ENCODE results near the gene SLC26A1.

SLC26A1 gene

GRCh38 chr4:1012034-1012739 is 19.0 kb upstream of the SLC26A1 start:
- Histone ChIP-seq H3K9me3 (ENCODE audit: control insufficient read depth in 1 of 2, low read length in 2 of 2) (no peaks in the 10 kb centered on the region), H3K9ac (ENCODE audit: low read depth in 1 of 2, low read length in 2 of 2) (no peak overlapping the region), H3K27ac (ENCODE audit: low read depth, low read length) (no peak overlapping the region), H3K4me3 (ENCODE audit: low read depth in 1 of 2, low read length in 2 of 2) (peak overlapping the region; percentile 43 to 52), H3K27me3 (ENCODE audit: control insufficient read depth in 1 of 2, insufficient read depth in 2 of 2, low read length in 2 of 2) (peaks cover 13 to 18% of the 10 kb centered on the region in 2 donors), H3K36me3 (ENCODE audit: control insufficient read depth in 1 of 2, insufficient read depth in 2 of 2, low read length in 2 of 2) (no peaks in the 10 kb centered on the region), H3K4me1 (ENCODE audit: control insufficient read depth in 1 of 2, insufficient read depth in 2 of 2, low read length in 2 of 2) (peaks cover 14 to 20% of the 10 kb centered on the region in 2 donors)

- no peaks in the 10 kb centered on the region for H3K36me3 ChIP-seq (ENCODE audit: control insufficient read depth in 1 of 2, insufficient read depth in 2 of 2, low read length in 2 of 2)
- H3K27ac ChIP-seq (ENCODE audit: low read depth, low read length) = no peak overlapping the region
- no peaks in the 10 kb centered on the region for H3K9me3 ChIP-seq (ENCODE audit: control insufficient read depth in 1 of 2, low read length in 2 of 2)
- peaks cover 18 to 24% of the 10 kb centered on the region in 2 donors for H3K27me3 ChIP-seq (ENCODE audit: control insufficient read depth in 1 of 2, insufficient read depth in 2 of 2, low read length in 2 of 2)
- H3K4me1 ChIP-seq (ENCODE audit: control insufficient read depth in 1 of 2, insufficient read depth in 2 of 2, low read length in 2 of 2) = peaks cover 14 to 20% of the 10 kb centered on the region in 2 donors
- no peak overlapping the region for H3K9ac ChIP-seq (ENCODE audit: low read depth in 1 of 2, low read length in 2 of 2)
- H3K4me3 ChIP-seq (ENCODE audit: low read depth in 1 of 2, low read length in 2 of 2) = no peak overlapping the region
These were observed 18.4 kb upstream of the SLC26A1 start for GRCh38 chr4:1011666-1012033.

GRCh38 chr4:1011022-1011665 is 17.9 kb upstream of the SLC26A1 start, which contains the start of gene FGFRL1:
TSS of gene FGFRL1 (plus strand) at chr4:1011626. CDS start at chr4:1012486, 860 bp downstream.
- Histone ChIP-seq H3K9ac (ENCODE audit: low read depth in 1 of 2, low read length in 2 of 2) (peak within 1 kb of the TSS; percentile 48 to 57), H3K9me3 (ENCODE audit: control insufficient read depth in 1 of 2, low read length in 2 of 2) (no peaks in the 10 kb centered on the region), H3K4me1 (ENCODE audit: control insufficient read depth in 1 of 2, insufficient read depth in 2 of 2, low read length in 2 of 2) (peaks cover 14 to 20% of the 10 kb centered on the region in 2 donors), H3K4me3 (ENCODE audit: low read depth in 1 of 2, low read length in 2 of 2) (peak within 1 kb of the TSS; percentile 73 to 76), H3K27me3 (ENCODE audit: control insufficient read depth in 1 of 2, insufficient read depth in 2 of 2, low read length in 2 of 2) (peaks cover 20 to 25% of the 10 kb centered on the region in 2 donors), H3K27ac (ENCODE audit: low read depth, low read length) (no peak within 1 kb of the TSS), H3K36me3 (ENCODE audit: control insufficient read depth in 1 of 2, insufficient read depth in 2 of 2, low read length in 2 of 2) (no peaks in the 10 kb centered on the region)

- Histone ChIP-seq H3K4me3 (ENCODE audit: low read depth in 1 of 2, low read length in 2 of 2) (peak overlapping the region; percentile 73 to 76), H3K9ac (ENCODE audit: low read depth in 1 of 2, low read length in 2 of 2) (peak overlapping the region; percentile 48 to 57), H3K27me3 (ENCODE audit: control insufficient read depth in 1 of 2, insufficient read depth in 2 of 2, low read length in 2 of 2) (peaks cover 21 to 26% of the 10 kb centered on the region in 2 donors), H3K27ac (ENCODE audit: low read depth, low read length) (no peak overlapping the region), H3K9me3 (ENCODE audit: control insufficient read depth in 1 of 2, low read length in 2 of 2) (no peaks in the 10 kb centered on the region), H3K4me1 (ENCODE audit: control insufficient read depth in 1 of 2, insufficient read depth in 2 of 2, low read length in 2 of 2) (peaks cover 14 to 20% of the 10 kb centered on the region in 2 donors), H3K36me3 (ENCODE audit: control insufficient read depth in 1 of 2, insufficient read depth in 2 of 2, low read length in 2 of 2) (no peaks in the 10 kb centered on the region)
These were observed 17.3 kb upstream of the SLC26A1 start for GRCh38 chr4:1010395-1011021.

GRCh38 chr4:1009542-1010394 is 16.6 kb upstream of the SLC26A1 start:
- H3K27me3 ChIP-seq (ENCODE audit: control insufficient read depth in 1 of 2, insufficient read depth in 2 of 2, low read length in 2 of 2) = peaks cover 28 to 32% of the 10 kb centered on the region in 2 donors
- H3K9ac ChIP-seq (ENCODE audit: low read depth in 1 of 2, low read length in 2 of 2) = peak overlapping the region; percentile 63 to 70
- H3K4me1 ChIP-seq (ENCODE audit: control insufficient read depth in 1 of 2, insufficient read depth in 2 of 2, low read length in 2 of 2) = peaks cover 14 to 20% of the 10 kb centered on the region in 2 donors
- H3K4me3 ChIP-seq (ENCODE audit: low read depth in 1 of 2, low read length in 2 of 2) = peak overlapping the region; percentile 79
- H3K27ac ChIP-seq (ENCODE audit: low read depth, low read length) = peak overlapping the region; percentile 50
- no peaks in the 10 kb centered on the region for H3K36me3 ChIP-seq (ENCODE audit: control insufficient read depth in 1 of 2, insufficient read depth in 2 of 2, low read length in 2 of 2)
- no peaks in the 10 kb centered on the region for H3K9me3 ChIP-seq (ENCODE audit: control insufficient read depth in 1 of 2, low read length in 2 of 2)

- no peaks in the 10 kb centered on the region for H3K36me3 ChIP-seq (ENCODE audit: control insufficient read depth in 1 of 2, insufficient read depth in 2 of 2, low read length in 2 of 2)
- H3K4me3 ChIP-seq (ENCODE audit: low read depth in 1 of 2, low read length in 2 of 2) = peak overlapping the region; percentile 79
- peaks cover 14 to 20% of the 10 kb centered on the region in 2 donors for H3K4me1 ChIP-seq (ENCODE audit: control insufficient read depth in 1 of 2, insufficient read depth in 2 of 2, low read length in 2 of 2)
- H3K9ac ChIP-seq (ENCODE audit: low read depth in 1 of 2, low read length in 2 of 2) = peak overlapping the region; percentile 63 to 70
- H3K9me3 ChIP-seq (ENCODE audit: control insufficient read depth in 1 of 2, low read length in 2 of 2) = no peaks in the 10 kb centered on the region
- H3K27me3 ChIP-seq (ENCODE audit: control insufficient read depth in 1 of 2, insufficient read depth in 2 of 2, low read length in 2 of 2) = peaks cover 32 to 34% of the 10 kb centered on the region in 2 donors
- no peak overlapping the region for H3K27ac ChIP-seq (ENCODE audit: low read depth, low read length)
These were observed 15.8 kb upstream of the SLC26A1 start for GRCh38 chr4:1008840-1009541.

GRCh38 chr4:1006856-1007255 is 13.7 kb upstream of the SLC26A1 start:
- H3K27me3 ChIP-seq (ENCODE audit: control insufficient read depth in 1 of 2, insufficient read depth in 2 of 2, low read length in 2 of 2) = peaks cover 40 to 53% of the 10 kb centered on the region in 2 donors

GRCh38 chr4:1004557-1005485 is 11.6 kb upstream of the SLC26A1 start:
- H3K4me1 ChIP-seq (ENCODE audit: control insufficient read depth in 1 of 2, insufficient read depth in 2 of 2, low read length in 2 of 2) = peaks cover 6 to 14% of the 10 kb centered on the region in 2 donors
- peaks cover 60 to 72% of the 10 kb centered on the region in 2 donors for H3K27me3 ChIP-seq (ENCODE audit: control insufficient read depth in 1 of 2, insufficient read depth in 2 of 2, low read length in 2 of 2)
- H3K27ac ChIP-seq (ENCODE audit: low read depth, low read length) = no peak overlapping the region
- no peaks in the 10 kb centered on the region for H3K36me3 ChIP-seq (ENCODE audit: control insufficient read depth in 1 of 2, insufficient read depth in 2 of 2, low read length in 2 of 2)
- H3K9ac ChIP-seq (ENCODE audit: low read depth in 1 of 2, low read length in 2 of 2) = no peak overlapping the region
- no peaks in the 10 kb centered on the region for H3K9me3 ChIP-seq (ENCODE audit: control insufficient read depth in 1 of 2, low read length in 2 of 2)
- H3K4me3 ChIP-seq (ENCODE audit: low read depth in 1 of 2, low read length in 2 of 2) = no peak overlapping the region

More at GRCh38 chr4:1006856-1007255, 13.7 kb upstream of the SLC26A1 start:
- no peak overlapping the region for H3K9ac ChIP-seq (ENCODE audit: low read depth in 1 of 2, low read length in 2 of 2)
- no peak overlapping the region for H3K4me3 ChIP-seq (ENCODE audit: low read depth in 1 of 2, low read length in 2 of 2)
- H3K9me3 ChIP-seq (ENCODE audit: control insufficient read depth in 1 of 2, low read length in 2 of 2) = no peaks in the 10 kb centered on the region
- H3K4me1 ChIP-seq (ENCODE audit: control insufficient read depth in 1 of 2, insufficient read depth in 2 of 2, low read length in 2 of 2) = peaks cover 14 to 25% of the 10 kb centered on the region in 2 donors
- no peaks in the 10 kb centered on the region for H3K36me3 ChIP-seq (ENCODE audit: control insufficient read depth in 1 of 2, insufficient read depth in 2 of 2, low read length in 2 of 2)
- H3K27ac ChIP-seq (ENCODE audit: low read depth, low read length) = no peak overlapping the region

Measured in duodenal mucosa (tissue), 2 donors.